A204.1 (cell line): ENCODE measurements around the gene TAF10.

Experiments
- FAIRE-seq: peaks from 2 replicates; lab custom pipeline; 2012; peaks lifted over from hg19 to GRCh38; lab: Jason Lieb, UNC

The TAF10 gene

GRCh38 chr11:6612213-6613041, at the start of gene TAF10:
TSS of gene TAF10 (minus strand) at chr11:6612216. CDS start at chr11:6612189, 27 bp downstream.
- no peak for FAIRE-seq

DNA sequence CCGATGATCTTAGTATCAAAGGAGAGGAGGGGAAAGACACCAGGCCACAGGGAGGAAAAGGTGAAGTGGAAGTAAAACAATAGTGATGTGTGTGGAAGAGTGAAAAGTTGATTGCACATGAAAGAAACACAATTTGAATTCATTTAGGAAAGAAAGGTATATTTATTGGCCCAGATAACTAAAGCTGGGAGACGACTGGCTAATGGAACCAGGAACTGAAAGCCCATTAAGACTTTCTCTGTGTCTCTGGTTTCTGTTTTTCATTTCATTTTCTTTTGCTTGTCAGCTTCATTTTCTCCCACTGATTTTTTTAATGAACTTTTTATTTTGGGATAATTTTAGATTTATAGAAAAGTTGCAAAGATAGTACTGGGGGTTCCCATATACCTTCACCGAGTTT, 48.7 kb upstream of the TAF10 start:
- no peak for FAIRE-seq

GRCh38 chr11:6658647-6659046, 46.6 kb upstream of the TAF10 start:
- no peak for FAIRE-seq

DNA sequence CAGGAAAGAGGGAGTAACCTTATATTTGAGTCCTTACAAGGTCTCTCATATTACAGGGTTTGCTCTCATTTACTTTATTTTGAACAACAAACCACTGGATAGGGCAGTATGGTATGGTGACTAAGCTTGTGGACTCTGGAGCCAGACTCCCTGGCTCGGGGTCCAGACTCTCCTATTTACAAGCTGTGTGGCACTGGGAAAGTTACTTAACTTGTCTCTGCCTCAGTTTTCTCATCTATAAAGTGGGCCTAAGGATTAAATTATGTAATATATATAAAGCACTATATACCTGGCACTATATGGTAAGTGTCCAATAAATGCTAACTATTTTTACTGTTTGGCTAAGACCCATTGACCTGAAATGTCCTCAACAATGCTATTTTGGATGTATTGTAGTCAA, 45.3 kb upstream of the TAF10 start:
- FAIRE-seq = no peak

DNA sequence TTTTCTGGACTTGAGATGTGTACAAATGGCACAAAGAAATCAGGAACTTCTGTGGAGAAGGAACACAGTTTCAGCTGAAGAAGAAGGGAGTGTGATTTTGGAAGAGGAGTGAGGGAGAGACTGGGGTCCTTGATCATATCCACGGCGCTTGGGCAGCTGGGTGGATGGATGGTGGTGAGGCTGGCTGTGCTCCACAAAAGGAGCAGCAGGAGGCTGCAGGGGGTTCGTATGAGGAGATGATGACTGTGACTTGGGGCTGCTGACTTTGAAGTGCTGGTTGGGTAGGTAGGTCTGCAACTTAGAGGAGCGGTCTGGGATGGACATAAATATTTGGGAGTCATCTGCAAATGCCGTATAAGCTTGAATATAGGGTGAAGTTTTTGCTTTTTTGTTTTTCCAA, 44.9 kb upstream of the TAF10 start:
- no peak for FAIRE-seq

DNA sequence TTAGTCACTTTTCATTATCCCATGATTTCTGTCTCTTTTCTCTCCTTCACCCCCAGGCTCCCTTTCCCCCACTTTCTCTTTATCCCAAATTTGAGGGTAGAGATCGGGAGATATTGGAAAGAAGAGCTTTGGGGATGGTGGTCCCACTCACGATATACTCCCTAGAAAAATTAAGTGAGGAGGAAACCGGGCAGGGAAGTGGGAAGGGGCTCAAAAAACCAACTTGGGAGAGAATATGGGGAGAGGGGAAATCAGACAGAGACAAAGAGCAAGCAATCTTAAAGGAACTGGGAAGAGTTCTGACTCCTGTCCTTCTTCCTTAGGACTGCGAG, 44.5 kb upstream of the TAF10 start:
- no peak for FAIRE-seq

GRCh38 chr11:6655790-6656583, 44.0 kb upstream of the TAF10 start, which contains the start of gene DCHS1:
TSS of gene DCHS1 (minus strand) at chr11:6655809. CDS start at chr11:6641613, 14,196 bp downstream.
- no peak for FAIRE-seq

GRCh38 chr11:6655020-6655789, 43.2 kb upstream of the TAF10 start:
- FAIRE-seq = no peak

DNA sequence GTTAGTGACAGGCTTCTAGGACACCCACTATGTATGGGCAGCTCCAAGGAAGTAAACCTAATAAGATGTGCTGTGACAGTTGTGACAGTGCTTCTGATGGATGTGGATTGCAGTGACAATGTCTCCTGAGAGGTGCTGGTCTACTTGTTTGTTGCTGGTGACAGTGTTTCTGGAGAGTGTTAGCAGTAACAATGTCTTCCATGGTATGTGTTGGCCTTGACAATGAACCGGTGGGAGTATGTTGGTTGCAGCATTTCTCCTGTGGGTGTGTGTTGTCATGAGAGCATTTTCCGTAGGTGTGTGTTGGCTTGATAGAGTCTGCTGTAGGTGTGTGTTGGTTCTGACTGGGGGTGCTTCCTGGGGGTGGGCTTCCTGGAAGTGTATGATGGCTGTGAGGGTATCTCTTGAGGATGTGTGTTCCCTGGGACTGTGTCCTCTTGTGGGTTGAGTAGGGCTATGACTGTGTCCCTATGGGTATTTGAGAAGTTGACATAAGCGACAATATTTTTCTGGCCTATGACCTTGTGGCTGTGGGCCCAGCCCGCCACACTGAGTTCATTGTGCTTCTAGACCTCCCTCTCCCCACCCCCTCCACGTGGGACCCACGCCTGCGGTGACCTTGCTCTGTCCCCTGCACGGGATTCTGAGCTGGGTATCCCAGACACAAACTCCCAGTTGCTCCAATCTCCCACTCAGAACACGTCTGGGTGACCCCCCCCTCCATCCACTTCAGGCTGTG, 42.4 kb upstream of the TAF10 start:
- FAIRE-seq = no peak

- FAIRE-seq = no peak
Measured at GRCh38 chr11:6653656-6654055, 41.6 kb upstream of the TAF10 start.

DNA sequence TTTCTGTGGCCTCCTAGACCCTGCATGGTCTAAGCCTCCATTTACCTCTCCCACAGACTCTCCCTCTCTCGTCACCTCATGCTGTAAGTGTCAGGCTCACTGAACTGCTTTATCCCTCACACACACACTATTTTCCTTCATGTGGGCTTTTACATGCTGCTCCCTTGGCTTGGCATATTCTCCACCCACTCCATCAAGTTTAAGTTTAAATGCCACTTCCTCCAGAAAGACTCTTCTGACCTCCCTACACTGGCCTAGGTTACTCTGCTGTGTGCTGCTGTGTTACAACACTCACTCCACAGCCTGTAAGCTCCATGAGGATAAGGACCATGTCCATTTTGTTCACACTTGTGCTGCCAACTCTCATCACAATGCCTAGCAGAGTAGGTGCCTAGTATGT, 41.1 kb upstream of the TAF10 start:
- FAIRE-seq = no peak

- no peak for FAIRE-seq
Measured at GRCh38 chr11:6652182-6652581, 40.2 kb upstream of the TAF10 start.

DNA sequence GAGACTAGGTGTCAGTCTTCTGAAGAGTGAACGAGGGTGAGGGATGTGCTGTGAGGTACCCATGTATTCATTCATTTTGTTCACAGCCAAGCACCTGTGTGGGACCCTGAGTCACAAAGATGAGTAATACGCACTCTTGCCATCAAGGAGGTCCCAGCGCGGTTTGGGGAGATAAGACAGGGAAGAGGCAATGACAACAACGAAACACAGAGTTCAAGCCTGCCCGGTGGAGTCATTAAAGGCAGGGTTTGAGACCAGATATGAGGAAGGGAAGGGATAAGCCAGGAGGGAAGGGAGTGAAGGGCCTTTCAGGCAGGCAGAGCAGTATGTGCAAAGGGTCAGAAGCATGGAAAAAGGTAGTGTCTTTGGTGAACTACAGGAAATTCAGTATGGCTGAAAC, 39.0 kb upstream of the TAF10 start:
- no peak for FAIRE-seq

DNA sequence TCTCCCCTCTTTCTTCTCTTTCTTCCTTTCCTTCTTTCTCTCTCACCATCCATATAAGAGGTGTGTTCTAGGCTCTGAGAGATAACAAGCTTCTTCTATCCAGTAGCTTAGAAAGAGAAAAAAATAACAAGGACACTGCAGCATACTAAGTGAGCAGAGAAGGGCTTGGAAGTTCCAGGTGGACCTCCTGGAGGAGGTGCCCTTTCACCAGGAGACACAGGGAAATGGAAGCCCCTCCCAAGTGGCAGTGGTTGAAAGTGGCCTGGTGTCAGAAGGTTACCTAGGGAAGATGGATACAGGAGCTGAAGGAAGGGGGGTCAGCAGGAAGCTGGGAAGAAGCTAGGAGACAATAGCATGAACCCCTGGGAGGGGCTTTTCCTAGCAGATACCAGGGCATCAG, 38.1 kb upstream of the TAF10 start:
- no peak for FAIRE-seq

GRCh38 chr11:6648501-6648900, 36.5 kb upstream of the TAF10 start:
- no peak for FAIRE-seq

- FAIRE-seq = no peak
Measured at GRCh38 chr11:6647836-6648235, 35.8 kb upstream of the TAF10 start.

- no peak for FAIRE-seq
Measured at GRCh38 chr11:6646918-6647679, 35.1 kb upstream of the TAF10 start.

DNA sequence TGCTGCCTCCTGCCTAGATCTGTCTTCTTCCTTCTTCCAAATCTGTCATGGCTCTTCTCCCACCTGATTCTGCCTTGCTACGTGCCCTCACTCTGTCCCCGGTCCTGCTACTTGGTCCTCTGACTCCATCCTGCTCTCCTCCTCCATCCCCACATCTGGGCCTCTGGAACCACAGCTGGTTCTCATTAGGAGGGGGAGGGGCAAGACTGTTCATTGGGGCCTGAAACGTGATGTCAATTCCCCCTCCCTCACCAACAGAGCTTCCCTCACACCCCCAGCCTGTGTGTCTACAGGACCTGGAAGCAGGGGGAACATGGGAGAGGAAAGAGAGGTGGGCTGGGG, 34.5 kb upstream of the TAF10 start:
- no peak for FAIRE-seq

DNA sequence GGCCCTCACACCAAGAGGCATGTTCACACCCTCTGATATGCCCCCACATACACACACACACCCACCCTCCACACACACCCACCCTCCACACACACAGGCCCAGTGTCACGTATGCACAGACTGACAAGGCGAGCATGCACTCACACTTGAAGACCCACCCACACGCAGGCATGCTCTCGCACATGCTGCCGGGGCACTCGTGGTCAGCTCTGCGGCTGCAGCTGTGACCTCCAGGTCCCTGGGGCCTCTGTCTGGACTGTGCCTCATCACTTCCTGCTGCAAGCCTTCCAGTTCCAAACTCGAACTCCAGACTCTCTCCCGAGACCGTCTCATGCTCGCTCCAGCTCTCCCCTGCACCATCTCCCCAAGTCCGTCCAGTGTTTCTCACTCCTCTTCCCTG, 34.1 kb upstream of the TAF10 start:
- FAIRE-seq = no peak

DNA sequence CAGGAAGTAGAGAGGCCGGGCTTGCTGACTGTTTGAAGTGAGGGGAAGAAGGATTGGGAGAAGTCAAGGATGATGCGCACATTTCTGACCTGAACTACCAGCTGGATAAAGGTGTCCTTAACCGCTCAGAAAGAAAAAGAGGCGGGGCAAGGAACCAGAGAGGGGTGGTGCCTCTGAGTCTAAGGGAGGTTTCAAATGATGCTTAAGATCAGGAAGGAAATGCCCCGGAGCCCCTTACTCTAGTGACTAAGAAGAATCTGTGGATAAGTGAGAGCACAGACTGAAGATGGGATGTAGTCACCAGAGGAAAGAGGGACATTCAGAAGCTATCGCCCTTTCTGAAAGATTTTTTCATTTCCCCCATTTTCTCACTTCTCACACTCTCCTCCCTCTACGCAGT, 30.9 kb upstream of the TAF10 start:
- FAIRE-seq = no peak

- no peak for FAIRE-seq
Measured at GRCh38 chr11:6640985-6641701, 29.1 kb upstream of the TAF10 start.
